Tibial nerve (tissue), 4 donors: ENCODE measurements around the gene SLIT1.

Experiments
- EP300 ChIP-seq, 2 donors: sonication (generic); formaldehyde crosslinking; IDR thresholded peaks; one replicate each; pipeline ENCODE4 v1.6.1; 2017; ENCODE audit warnings: antibody characterized with exemption in 2 of 2, mild to moderate bottlenecking in 1 of 2
- POLR2A ChIP-seq, 2 donors: fragments of 450-650 bp; IDR thresholded peaks; one replicate each; pipeline ENCODE4 v1.6.1; 2017; ENCODE audit warnings: antibody characterized with exemption in 2 of 2, mild to moderate bottlenecking in 2 of 2, moderate library complexity in 2 of 2
- TF ChIP-seq, protein P1 (sequence below), 5 experiments: fragments of 200-600 bp in 3 of 5; fragments of 450-650 bp in 2 of 5; sonication (generic) in 3 of 5; IDR thresholded peaks; one replicate each; pipeline ENCODE4 v1.5.1; 2016 to 2019; ENCODE audit warnings: antibody characterized with exemption in 5 of 5, mild to moderate bottlenecking in 3 of 5, moderate library complexity in 2 of 5

DNA sequence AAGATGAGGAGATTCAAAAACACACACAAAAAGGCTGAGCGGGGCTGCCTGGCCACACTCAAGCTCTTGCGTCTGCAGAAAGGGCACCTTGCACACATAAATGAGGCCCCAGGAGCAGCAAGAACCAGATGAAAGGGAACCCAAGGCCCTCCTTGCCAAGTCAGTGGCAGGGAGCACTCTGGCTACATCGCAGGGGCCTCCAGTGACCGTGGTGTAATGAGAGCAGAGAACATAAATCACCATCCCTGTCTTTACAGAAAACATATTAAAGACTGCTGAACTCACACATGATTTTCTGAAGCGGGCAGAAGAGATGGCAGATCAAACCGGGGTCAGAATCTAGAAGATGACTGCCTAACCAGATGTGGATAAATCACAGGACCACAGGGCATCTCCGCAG is 80.5 kb downstream of the SLIT1 start:
- TF ChIP-seq, protein P1, sequence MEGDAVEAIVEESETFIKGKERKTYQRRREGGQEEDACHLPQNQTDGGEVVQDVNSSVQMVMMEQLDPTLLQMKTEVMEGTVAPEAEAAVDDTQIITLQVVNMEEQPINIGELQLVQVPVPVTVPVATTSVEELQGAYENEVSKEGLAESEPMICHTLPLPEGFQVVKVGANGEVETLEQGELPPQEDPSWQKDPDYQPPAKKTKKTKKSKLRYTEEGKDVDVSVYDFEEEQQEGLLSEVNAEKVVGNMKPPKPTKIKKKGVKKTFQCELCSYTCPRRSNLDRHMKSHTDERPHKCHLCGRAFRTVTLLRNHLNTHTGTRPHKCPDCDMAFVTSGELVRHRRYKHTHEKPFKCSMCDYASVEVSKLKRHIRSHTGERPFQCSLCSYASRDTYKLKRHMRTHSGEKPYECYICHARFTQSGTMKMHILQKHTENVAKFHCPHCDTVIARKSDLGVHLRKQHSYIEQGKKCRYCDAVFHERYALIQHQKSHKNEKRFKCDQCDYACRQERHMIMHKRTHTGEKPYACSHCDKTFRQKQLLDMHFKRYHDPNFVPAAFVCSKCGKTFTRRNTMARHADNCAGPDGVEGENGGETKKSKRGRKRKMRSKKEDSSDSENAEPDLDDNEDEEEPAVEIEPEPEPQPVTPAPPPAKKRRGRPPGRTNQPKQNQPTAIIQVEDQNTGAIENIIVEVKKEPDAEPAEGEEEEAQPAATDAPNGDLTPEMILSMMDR (IDR thresholded peaks at IDR 0.05) = no peak
- TF ChIP-seq EP300 (IDR thresholded peaks at IDR 0.05) (no peak), POLR2A (IDR thresholded peaks at IDR 0.05) (no peak)
